IPS-NIHi7 (cell line): ENCODE data around the gene TMEM9.
A peak's percentile ranks its signal among the peaks of the same experiment; 100 is the strongest.

Experiments
- DNase-seq: peaks from one replicate; pipeline ENCODE4 v3.0.0; 2012; ENCODE audit warnings: mixed read lengths; ENCODE audit errors: extremely low spot score

TMEM9 gene

GRCh38 chr1:201154389-201155165 is at the start of gene TMEM9:
TSS of gene TMEM9 (minus strand) at chr1:201154474. CDS start at chr1:201153923, 551 bp downstream.
- DNase-seq: peak; percentile 99

DNA sequence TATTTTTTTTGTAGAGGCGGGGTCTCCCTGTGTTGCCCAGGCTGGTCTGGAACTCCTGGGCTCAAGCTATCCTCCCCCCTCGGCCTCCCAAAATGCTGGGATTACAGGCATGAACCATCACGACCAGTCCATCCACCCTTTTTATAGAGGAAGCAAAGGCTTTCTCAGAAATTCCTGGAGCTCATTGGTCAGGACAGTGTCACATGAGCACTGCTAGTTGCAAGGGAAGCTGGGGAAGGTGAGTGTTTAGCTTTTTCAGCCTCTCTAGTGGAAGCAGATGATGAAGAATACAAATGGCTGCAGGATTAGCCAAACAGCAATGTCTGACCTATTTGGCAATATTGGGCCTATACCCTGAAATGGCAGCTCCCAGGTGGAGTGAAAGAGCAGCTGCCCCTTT is 44.3 kb upstream of the TMEM9 start:
- DNase-seq: no peak

DNA sequence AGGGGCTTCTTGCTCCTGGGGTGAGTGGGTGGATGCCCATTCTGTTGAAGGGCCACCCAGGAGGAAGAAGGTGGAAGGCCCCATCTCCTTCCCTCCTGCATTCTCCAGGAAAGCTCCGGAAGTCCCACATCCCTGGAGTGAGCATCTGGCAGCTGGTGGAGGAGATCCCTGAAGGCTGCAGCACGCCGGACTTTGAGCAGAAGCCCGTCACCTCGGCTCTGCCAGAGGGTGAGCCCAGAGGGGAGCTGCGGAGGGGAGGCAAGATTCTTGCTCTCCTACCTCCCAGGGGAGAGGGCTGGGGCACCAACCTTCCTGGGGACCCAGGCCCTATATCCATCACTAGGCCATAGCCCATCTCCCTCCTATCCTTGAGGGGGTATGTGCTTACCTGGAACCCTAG is 39.8 kb upstream of the TMEM9 start:
- DNase-seq: no peak

- no peak for DNase-seq
These were observed 38.1 kb upstream of the TMEM9 start for GRCh38 chr1:201192261-201192788.

DNA sequence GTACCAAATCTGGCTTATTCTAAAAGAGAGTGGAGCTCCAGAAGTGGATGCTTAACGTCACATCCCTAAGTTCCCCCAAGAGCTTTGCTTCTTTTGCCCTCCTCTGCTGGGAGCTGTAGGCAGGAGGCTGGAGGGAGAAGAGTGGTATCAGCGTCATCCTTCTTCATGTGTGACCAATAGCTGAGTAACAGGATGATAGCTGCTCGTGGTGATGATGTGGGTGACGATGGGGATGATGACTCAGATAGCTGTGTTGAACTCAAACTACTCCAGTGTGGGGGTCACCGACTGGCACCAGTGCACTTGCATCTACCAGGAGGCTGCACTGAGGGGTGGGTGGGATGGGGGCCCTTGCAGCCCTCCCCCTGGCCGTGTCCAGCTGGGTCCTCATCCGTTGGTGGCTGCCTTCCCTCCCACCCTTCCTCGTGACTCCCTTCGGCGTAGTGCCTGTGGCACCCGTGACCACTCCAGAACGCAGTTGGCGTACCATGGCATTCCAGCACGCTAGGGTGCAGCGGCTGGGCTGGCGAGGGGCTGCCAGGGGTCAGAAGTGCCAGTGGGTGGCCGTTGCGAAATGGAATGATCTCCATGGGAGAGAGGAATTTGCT is 37.5 kb upstream of the TMEM9 start:
- DNase-seq: no peak

DNA sequence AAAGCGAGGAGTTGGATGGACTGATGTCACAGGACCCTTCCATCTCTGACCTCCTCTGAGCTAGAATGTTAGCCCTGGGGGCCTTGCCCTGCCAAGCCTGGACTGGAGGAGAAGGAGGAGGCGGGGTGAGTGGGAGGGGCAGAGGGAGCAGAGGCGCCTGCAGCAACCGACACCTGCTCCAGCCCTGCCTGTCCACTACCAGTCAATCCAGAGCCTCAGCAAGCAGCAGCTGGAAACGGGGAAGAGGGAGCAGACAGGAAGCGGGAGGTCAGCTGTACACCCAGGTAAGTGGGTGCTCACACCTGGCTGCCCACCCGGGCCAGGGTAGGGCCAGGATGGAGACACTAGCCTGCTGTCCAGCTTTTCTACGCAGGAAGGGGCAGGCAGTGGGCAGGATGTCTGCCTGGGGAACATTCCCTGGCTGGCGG is 36.4 kb upstream of the TMEM9 start, which contains the start of gene IGFN1:
IGFN1 (plus strand) TSS at position 201 of the 428 bp plus-strand sequence. CDS start 2,470 bp downstream, outside the sequence.
- DNase-seq: peak; percentile 85

DNA sequence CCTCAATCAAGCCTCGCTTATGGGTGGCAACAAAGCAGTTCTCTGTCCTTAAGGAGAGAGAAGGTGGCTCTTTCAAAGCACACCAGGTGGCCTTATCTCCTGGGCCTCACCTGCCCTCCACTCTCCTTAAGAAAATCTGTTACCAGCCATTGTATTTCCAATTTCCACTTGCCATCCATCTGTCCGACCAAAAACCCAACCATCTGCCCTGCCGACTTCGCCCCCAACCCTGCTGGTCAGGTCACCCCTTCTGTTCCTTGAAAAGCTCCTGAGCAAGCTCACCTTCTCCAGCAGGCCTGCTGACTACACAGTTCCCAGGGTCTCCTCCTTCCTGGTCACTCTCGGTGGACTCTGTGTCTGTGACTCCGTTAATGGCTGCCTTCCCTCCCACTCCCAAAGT is 35.7 kb upstream of the TMEM9 start:
- no peak for DNase-seq

- DNase-seq: no peak
These were observed 34.8 kb upstream of the TMEM9 start for GRCh38 chr1:201189085-201189484.

- no peak for DNase-seq
These were observed 31.9 kb upstream of the TMEM9 start for GRCh38 chr1:201186192-201186591.

GRCh38 chr1:201185527-201186128 is 31.4 kb upstream of the TMEM9 start:
- DNase-seq: no peak

DNA sequence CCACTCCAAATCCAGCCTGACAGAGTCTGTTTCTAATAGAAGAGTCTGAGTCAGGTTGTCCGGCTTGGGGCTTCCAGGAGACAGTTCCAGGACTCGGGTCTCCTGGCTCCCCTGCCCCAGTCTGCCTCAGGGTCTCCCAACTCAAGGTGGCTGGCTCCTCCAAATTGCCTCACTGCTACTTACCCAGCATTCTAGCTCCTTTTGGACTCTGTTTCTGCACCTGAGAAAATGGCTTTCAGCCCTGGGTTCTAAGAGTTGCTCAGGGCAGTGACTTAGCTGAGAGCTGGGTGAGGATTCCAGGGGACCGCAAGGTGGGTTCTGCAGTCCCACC is 30.8 kb upstream of the TMEM9 start:
- no peak for DNase-seq

DNA sequence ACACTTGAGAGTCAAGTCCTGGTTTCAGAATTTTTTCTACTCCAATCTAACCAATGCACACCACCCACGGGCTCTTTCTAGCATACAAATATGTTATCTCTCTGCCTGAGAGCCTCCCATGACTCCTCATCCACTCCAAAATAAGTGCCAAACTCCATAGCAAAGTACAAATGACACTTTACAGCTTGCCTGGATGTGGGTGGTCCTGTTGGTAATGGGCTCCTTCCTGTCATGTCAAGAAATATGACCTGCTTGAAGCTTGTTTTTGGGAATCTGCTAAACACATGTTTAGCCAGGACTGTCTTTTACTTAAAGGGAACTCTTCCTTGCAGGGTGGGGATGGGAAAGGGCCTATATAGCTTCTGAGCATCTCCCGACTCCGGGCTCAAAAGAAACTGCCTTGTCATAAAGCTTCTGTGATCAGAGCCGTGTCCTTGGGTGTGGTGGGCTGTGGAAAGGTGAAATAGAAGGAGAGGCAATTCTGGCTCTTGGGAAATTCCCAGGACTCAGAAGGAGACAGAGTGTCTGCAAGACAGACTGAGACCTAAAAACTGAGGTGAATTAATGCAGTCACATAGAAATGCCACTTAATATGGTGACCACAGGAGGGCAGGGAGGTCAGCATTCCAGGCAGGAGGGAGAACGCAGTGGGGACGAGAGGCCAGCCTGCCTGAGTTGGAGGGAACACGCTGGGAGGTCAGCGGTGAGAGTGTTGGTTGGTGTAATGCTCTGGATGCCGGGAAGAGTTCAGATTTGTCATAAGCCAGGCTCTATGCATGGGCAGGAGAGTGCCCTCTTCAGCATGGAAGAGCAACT is 30.2 kb upstream of the TMEM9 start:
- peak; percentile 81 for DNase-seq

GRCh38 chr1:201183753-201184152 is 29.5 kb upstream of the TMEM9 start:
- no peak for DNase-seq

GRCh38 chr1:201183209-201183608 is 28.9 kb upstream of the TMEM9 start:
- no peak for DNase-seq

DNA sequence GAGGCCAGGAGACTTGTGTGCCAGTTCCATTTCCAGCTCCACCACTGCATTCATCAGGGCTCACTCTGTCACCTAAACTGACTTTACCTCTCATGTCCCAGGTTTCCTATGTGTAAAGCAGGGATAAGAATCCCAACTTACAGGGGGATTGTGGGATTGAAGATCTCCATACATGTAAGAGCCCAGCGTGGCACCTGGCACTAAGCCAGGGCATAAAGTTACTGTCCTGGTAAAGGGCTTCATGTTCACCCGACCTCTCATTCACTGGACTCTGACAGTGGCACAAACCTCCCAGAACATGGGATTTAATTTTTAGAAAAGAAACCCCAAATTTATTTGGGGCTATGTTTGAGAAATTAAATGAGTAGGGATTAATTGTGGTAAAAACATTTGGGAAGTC is 27.5 kb upstream of the TMEM9 start:
- DNase-seq: no peak

- no peak for DNase-seq
These were observed 27.0 kb upstream of the TMEM9 start for GRCh38 chr1:201181323-201181722.

- DNase-seq: no peak
These were observed 26.6 kb upstream of the TMEM9 start for GRCh38 chr1:201180901-201181300.

- no peak for DNase-seq
These were observed 25.9 kb upstream of the TMEM9 start for GRCh38 chr1:201180141-201180540.

- no peak for DNase-seq
These were observed 24.4 kb upstream of the TMEM9 start for GRCh38 chr1:201178718-201179117.

DNA sequence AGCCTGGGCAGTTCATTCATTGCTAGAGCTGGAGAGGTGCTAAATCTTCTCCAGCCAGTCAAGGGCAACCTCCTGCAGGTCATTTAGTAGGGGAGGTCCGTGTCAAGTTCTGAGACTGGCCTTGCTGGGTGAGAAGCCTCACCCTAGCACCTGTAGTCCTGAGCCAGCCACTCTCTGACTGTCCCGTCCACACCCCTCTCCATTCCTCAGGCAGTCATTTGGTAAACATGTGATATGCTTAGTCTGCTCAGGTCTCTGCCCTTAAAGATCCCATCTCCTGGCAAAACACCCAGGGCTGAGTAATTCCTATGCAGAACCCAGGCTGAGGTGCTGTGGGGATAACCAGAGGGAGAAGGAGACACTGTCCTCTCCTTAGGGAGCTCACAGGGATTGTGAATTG is 22.7 kb upstream of the TMEM9 start:
- DNase-seq: no peak

GRCh38 chr1:201175820-201176500 is 21.7 kb upstream of the TMEM9 start:
- no peak for DNase-seq
